H9 (cell line): ENCODE results near the gene AFAP1. TPM values are rescaled to one million over a fixed set of nuclear protein-coding genes. Genes with fewer than 3 reads are reported as not detected.

Source experiments
- DNase-seq: peaks from one replicate; pipeline ENCODE4 v3.0.0-alpha.2; 2017
- H2AFZ ChIP-seq: one replicate; pipeline ENCODE4 v1.6.1; 2013; ENCODE audit warnings: mild to moderate bottlenecking, low read length, control low read depth, moderate library complexity
- H2AK5ac ChIP-seq: 2 replicates; pipeline ENCODE4 v1.6.1; 2013; ENCODE audit warnings: low read length, control low read depth, mixed read lengths; ENCODE audit not compliant: insufficient read length
- H2BK120ac ChIP-seq: one replicate; pipeline ENCODE4 v1.6.1; 2013; ENCODE audit warnings: low read depth, mild to moderate bottlenecking, low read length, control low read depth, inconsistent platforms; ENCODE audit not compliant: poor library complexity, severe bottlenecking
- H2BK12ac ChIP-seq: 2 replicates; pipeline ENCODE4 v1.6.1; 2013; ENCODE audit warnings: low read length, control low read depth, mixed read lengths, low read depth; ENCODE audit not compliant: insufficient read length
- H2BK15ac ChIP-seq: 2 replicates; pipeline ENCODE4 v1.6.1; 2013; ENCODE audit warnings: low read depth, low read length, control low read depth
- H2BK20ac ChIP-seq: one replicate; pipeline ENCODE4 v1.6.1; 2013; ENCODE audit warnings: low read depth, mild to moderate bottlenecking, low read length, control low read depth, inconsistent platforms; ENCODE audit not compliant: poor library complexity, severe bottlenecking
- H2BK5ac ChIP-seq: 2 replicates; pipeline ENCODE4 v1.6.1; 2013; ENCODE audit warnings: low read length, control low read depth, mixed read lengths; ENCODE audit not compliant: insufficient read length
- H3K14ac ChIP-seq: 2 replicates; pipeline ENCODE4 v1.6.1; 2013; ENCODE audit warnings: low read length, control low read depth; ENCODE audit not compliant: insufficient read depth
- H3K18ac ChIP-seq: 2 replicates; pipeline ENCODE4 v1.6.1; 2013; ENCODE audit warnings: low read depth, mild to moderate bottlenecking, mixed read lengths, low read length, control low read depth; ENCODE audit not compliant: insufficient read length
- H3K23ac ChIP-seq: 2 replicates; pipeline ENCODE4 v1.6.1; 2013; ENCODE audit warnings: low read length, control low read depth, mixed read lengths, low read depth; ENCODE audit not compliant: insufficient read length
- H3K23me2 ChIP-seq: 2 replicates; pipeline ENCODE4 v1.6.1; 2013; ENCODE audit warnings: low read depth, mild to moderate bottlenecking, mixed read lengths, low read length, control low read depth; ENCODE audit not compliant: insufficient read length, poor library complexity, severe bottlenecking
- H3K27ac ChIP-seq: 2 replicates; pipeline ENCODE4 v1.5.1; 2013; ENCODE audit warnings: low read length, control low read depth, mixed read lengths, low read depth; ENCODE audit not compliant: insufficient read length
- H3K27me3 ChIP-seq: 2 replicates; pipeline ENCODE4 v1.6.1; 2013; ENCODE audit warnings: low read length, control low read depth, inconsistent platforms; ENCODE audit not compliant: insufficient read depth
- H3K4ac ChIP-seq: 2 replicates; pipeline ENCODE4 v1.6.1; 2013; ENCODE audit warnings: low read depth, mild to moderate bottlenecking, control low read depth, inconsistent platforms, low read length, moderate library complexity
- H3K4me1 ChIP-seq: 2 replicates; pipeline ENCODE4 v1.6.1; 2013; ENCODE audit warnings: low read length, control low read depth, inconsistent platforms; ENCODE audit not compliant: insufficient read depth
- H3K4me2 ChIP-seq: 2 replicates; pipeline ENCODE4 v1.6.1; 2013; ENCODE audit warnings: low read length, control low read depth, mixed read lengths; ENCODE audit not compliant: insufficient read length, insufficient read depth
- H3K56ac ChIP-seq: 2 replicates; pipeline ENCODE4 v1.6.1; 2013; ENCODE audit warnings: low read depth, mild to moderate bottlenecking, mixed read lengths, low read length, control low read depth; ENCODE audit not compliant: insufficient read length
- H3K79me1 ChIP-seq: 2 replicates; pipeline ENCODE4 v1.6.1; 2013; ENCODE audit warnings: low read depth, mild to moderate bottlenecking, moderate library complexity, low read length, control low read depth, inconsistent platforms; ENCODE audit not compliant: insufficient read depth, poor library complexity, severe bottlenecking
- H3K79me2 ChIP-seq: 2 replicates; pipeline ENCODE4 v1.6.1; 2013; ENCODE audit warnings: low read length, control low read depth, inconsistent platforms; ENCODE audit not compliant: insufficient read depth
- H3K9ac ChIP-seq: 2 replicates; pipeline ENCODE4 v1.6.1; 2013; ENCODE audit warnings: low read length, control low read depth, mixed read lengths; ENCODE audit not compliant: insufficient read length; ENCODE audit errors: extremely low read depth
- H3K9me3 ChIP-seq: one replicate; pipeline ENCODE4 v1.6.1; 2013; ENCODE audit warnings: low read depth, low read length, inconsistent platforms; ENCODE audit not compliant: control insufficient read depth
- H3T11ph ChIP-seq: one replicate; pipeline ENCODE4 v1.6.1; 2013; ENCODE audit warnings: mild to moderate bottlenecking, low read length, control low read depth, inconsistent platforms
- H4K20me1 ChIP-seq: one replicate; pipeline ENCODE4 v1.6.1; 2013; ENCODE audit not compliant: control insufficient read depth, insufficient read length, insufficient read depth
- H4K5ac ChIP-seq: 2 replicates; pipeline ENCODE4 v1.6.1; 2013; ENCODE audit warnings: low read depth, mild to moderate bottlenecking, mixed read lengths, low read length, control low read depth; ENCODE audit not compliant: insufficient read length
- H4K8ac ChIP-seq: replicated peaks from 2 replicates; pipeline ENCODE4 v1.6.1; 2013; ENCODE audit warnings: low read length, control low read depth, mixed read lengths, low read depth; ENCODE audit not compliant: insufficient read length
- H4K91ac ChIP-seq: 2 replicates; pipeline ENCODE4 v1.6.1; 2013; ENCODE audit warnings: low read depth, mild to moderate bottlenecking, moderate library complexity, mixed read lengths, low read length, control low read depth; ENCODE audit not compliant: insufficient read length
- H3K27ac Mint-ChIP-seq, 3 experiments: 2 replicates in 2 of 3; 3 replicates in 1 of 3; pipeline ENCODE4 v1.8.0; 2020 to 2021; ENCODE audit warnings: mixed read lengths in 3 of 3, mild to moderate bottlenecking in 1 of 3, moderate library complexity in 1 of 3
- H3K27me3 Mint-ChIP-seq: 2 replicates; pipeline ENCODE4 v1.8.0; 2021; ENCODE audit warnings: low read depth, mild to moderate bottlenecking, moderate library complexity, mixed read lengths
- H3K36me3 Mint-ChIP-seq, 3 experiments: 2 replicates in 2 of 3; 3 replicates in 1 of 3; pipeline ENCODE4 v1.8.0; 2020 to 2021; ENCODE audit warnings: low read depth in 3 of 3, mixed read lengths in 3 of 3; ENCODE audit not compliant: insufficient read depth in 1 of 3
- H3K4me1 Mint-ChIP-seq, 2 experiments: 2 replicates each; pipeline ENCODE4 v1.8.0; 2020; ENCODE audit warnings: mixed read lengths in 2 of 2
- H3K4me3 Mint-ChIP-seq, 2 experiments: 2 replicates in 1 of 2; 3 replicates in 1 of 2; pipeline ENCODE4 v1.8.0; 2020 to 2021; ENCODE audit warnings: mild to moderate bottlenecking in 2 of 2, mixed read lengths in 2 of 2, moderate library complexity in 1 of 2
- H3K9me3 Mint-ChIP-seq, 2 experiments: 2 replicates in 1 of 2; 3 replicates in 1 of 2; pipeline ENCODE4 v1.8.0; 2020; ENCODE audit warnings: mild to moderate bottlenecking in 2 of 2, mixed read lengths in 2 of 2, moderate library complexity in 1 of 2
- CTCF ChIP-seq: fragments of 200-600 bp; sonication (generic); conservative IDR thresholded peaks from 3 replicates; pipeline ENCODE4 v1.8.0; 2021; ENCODE audit warnings: antibody characterized with exemption, mild to moderate bottlenecking
- WGBS: extraction: QIAGEN DNeasy Blood & Tissue Kit; methylation state at CpG from one replicate; pipeline ENCODE4 v1.1.7; 2013; ENCODE audit warnings: missing lambda C conversion rate, low lambda C conversion rate, mixed read lengths; ENCODE audit not compliant: insufficient read length; ENCODE audit errors: extremely low coverage; 5-methylcytosine and 5-hydroxymethylcytosine counted together
- total RNA-seq: library from RNA; stranded (reverse); gene quantifications from 2 replicates; pipeline ENCODE4 v1.2.1, GENCODE V29; 2021

The AFAP1 gene
- total RNA-seq, 1 experiment from 2014 or later, result 6.5 TPM

GRCh38 chr4:7790999-7791398, 148.7 kb downstream of the AFAP1 start:
- no CpG with 5 or more reads among the region's 2 CpGs for WGBS
- H4K91ac ChIP-seq, result no peak overlapping the region

More at GRCh38 chr4:7790999-7791398, 148.7 kb downstream of the AFAP1 start:
- Histone ChIP-seq H3T11ph (no peak overlapping the region), H4K20me1 (no peaks in the 10 kb centered on the region), H2AK5ac (no peak overlapping the region), H3K4ac (no peak overlapping the region), H3K79me2 (no peaks in the 10 kb centered on the region), H3K27me3 (no peaks in the 10 kb centered on the region), H2BK20ac (no peak overlapping the region), H3K56ac (no peak overlapping the region), H3K9ac (no peak overlapping the region), H2BK5ac (no peak overlapping the region), H3K23ac (no peak overlapping the region), H3K18ac (no peak overlapping the region), H3K4me1 (no peaks in the 10 kb centered on the region), H4K5ac (no peak overlapping the region), H2BK12ac (no peak overlapping the region), H3K14ac (no peak overlapping the region), H2AFZ (no peak overlapping the region), H3K9me3 (no peaks in the 10 kb centered on the region), H2BK15ac (no peak overlapping the region), H3K27ac (no peak overlapping the region), H4K8ac (no peak overlapping the region), H2BK120ac (no peak overlapping the region), H3K23me2 (no peaks in the 10 kb centered on the region), H3K79me1 (no peaks in the 10 kb centered on the region), H3K4me2 (no peak overlapping the region)
- no peak for DNase-seq
- Mint-ChIP-seq H3K27me3 (no peaks in the 10 kb centered on the region), H3K9me3 (no peaks in the 10 kb centered on the region), H3K4me3 (no peak overlapping the region), H3K4me1 (no peaks in the 10 kb centered on the region), H3K36me3 (peaks cover 0 to 2% (median under 1%) of the 10 kb centered on the region in 3 experiments; a peak in 2 of 7 replicates), H3K27ac (0 out of 7 replicates have a peak overlapping the region, but pooled peaks of 1 of the 3 experiments have one; percentile 9)
- no peak for TF ChIP-seq CTCF
